HEK293T (cell line): Measurements from ENCODE around the gene BICC1.

Experiments
- CTCF ChIA-PET: fragments of 350-600 bp; formaldehyde crosslinking; extraction: SDS; loops from one replicate; lab custom pipeline; 2021; ENCODE audit warnings: antibody characterized with exemption, inconsistent platforms; lab: Yijun Ruan, JAX
- POLR2A ChIA-PET: fragments of 350-600 bp; formaldehyde crosslinking; extraction: SDS; loops from one replicate; lab custom pipeline; 2020; ENCODE audit warnings: antibody characterized with exemption, inconsistent platforms; lab: Yijun Ruan, JAX
- DNase-seq: peaks from one replicate; pipeline ENCODE4 v3.0.0; 2012; ENCODE audit warnings: mixed read lengths; ENCODE audit errors: extremely low spot score
- ARNT ChIP-seq: fragments of 450-650 bp; IDR thresholded peaks from 2 replicates; pipeline ENCODE4 v1.6.1; 2017; ENCODE audit warnings: mild to moderate bottlenecking
- BHLHE40 ChIP-seq: fragments of 450-650 bp; IDR thresholded peaks from 2 replicates; pipeline ENCODE4 v1.6.1; 2016; ENCODE audit warnings: mild to moderate bottlenecking, moderate library complexity, borderline replicate concordance
- CTBP1 ChIP-seq: fragments of 450-650 bp; IDR thresholded peaks from 2 replicates; pipeline ENCODE4 v1.6.1; 2016; ENCODE audit warnings: borderline replicate concordance
- ELF4 ChIP-seq: fragments of 450-650 bp; IDR thresholded peaks from 2 replicates; pipeline ENCODE4 v1.6.1; 2017; ENCODE audit warnings: antibody characterized with exemption
- FOXA1 ChIP-seq: fragments of 450-650 bp; IDR thresholded peaks from 2 replicates; pipeline ENCODE4 v1.6.1; 2016; ENCODE audit warnings: mild to moderate bottlenecking
- FOXK2 ChIP-seq: fragments of 450-650 bp; IDR thresholded peaks from 2 replicates; pipeline ENCODE4 v1.6.1; 2016; ENCODE audit warnings: mild to moderate bottlenecking
- FOXM1 ChIP-seq: fragments of 450-650 bp; IDR thresholded peaks from 2 replicates; pipeline ENCODE4 v1.6.1; 2017; ENCODE audit warnings: mild to moderate bottlenecking, borderline replicate concordance
- HDGF ChIP-seq: fragments of 450-650 bp; IDR thresholded peaks from 2 replicates; pipeline ENCODE4 v1.6.1; 2017; ENCODE audit warnings: antibody characterized with exemption, borderline replicate concordance
- L3MBTL2 ChIP-seq: fragments of 450-650 bp; conservative IDR thresholded peaks from 2 replicates; pipeline ENCODE4 v1.6.1; 2016; ENCODE audit warnings: mild to moderate bottlenecking
- LEF1 ChIP-seq: fragments of 450-650 bp; IDR thresholded peaks from 2 replicates; pipeline ENCODE4 v1.6.1; 2017; ENCODE audit warnings: mild to moderate bottlenecking, borderline replicate concordance
- NFRKB ChIP-seq: fragments of 450-650 bp; IDR thresholded peaks from 2 replicates; pipeline ENCODE4 v1.6.1; 2016; ENCODE audit warnings: mild to moderate bottlenecking, moderate library complexity
- PKNOX1 ChIP-seq: fragments of 450-650 bp; IDR thresholded peaks from 2 replicates; pipeline ENCODE4 v1.6.1; 2016
- SP1 ChIP-seq: fragments of 450-650 bp; IDR thresholded peaks from 2 replicates; pipeline ENCODE4 v1.6.1; 2017
- SUZ12 ChIP-seq: fragments of 450-650 bp; IDR thresholded peaks from 2 replicates; pipeline ENCODE4 v1.6.1; 2016; ENCODE audit warnings: mild to moderate bottlenecking
- TARDBP ChIP-seq: fragments of 450-650 bp; IDR thresholded peaks from 2 replicates; pipeline ENCODE4 v1.6.1; 2016
- ZNF384 ChIP-seq: fragments of 450-650 bp; IDR thresholded peaks from 2 replicates; pipeline ENCODE4 v1.6.1; 2016

Gene BICC1

DNA sequence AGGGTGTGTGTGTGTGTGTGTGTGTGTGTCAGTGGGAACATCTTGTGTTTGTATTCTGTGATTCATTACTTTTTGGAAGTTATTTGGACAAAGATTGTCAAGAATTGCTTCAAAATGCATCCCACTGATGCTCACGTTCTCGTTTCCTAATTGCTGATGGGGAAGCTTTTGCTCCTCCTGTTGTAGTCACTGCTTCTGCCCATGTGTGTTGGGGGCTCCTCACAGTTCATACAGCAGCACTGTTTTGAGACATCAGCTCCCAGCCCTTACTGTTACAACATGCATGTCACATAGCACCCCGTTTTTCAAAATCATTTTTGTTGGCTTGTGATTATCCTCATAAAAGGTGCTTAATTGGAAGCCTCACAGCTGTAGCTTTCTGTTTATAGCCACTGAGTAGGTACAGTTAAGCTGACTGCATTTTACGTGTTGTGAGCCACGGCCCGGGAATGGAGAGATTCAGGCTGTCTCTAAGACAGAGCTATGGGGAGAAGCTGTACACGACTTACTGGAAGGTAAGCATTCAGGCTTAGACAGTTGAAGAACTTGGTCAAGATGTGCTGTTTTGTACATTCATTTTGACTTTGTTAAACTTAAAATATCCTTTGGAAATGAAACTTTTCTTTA lies 87.4 kb downstream of the BICC1 start:
- TF ChIP-seq ELF4 = no peak
- no peak for TF ChIP-seq TARDBP
- TF ChIP-seq HDGF = no peak
- TF ChIP-seq CTBP1 = no peak
- no peak for TF ChIP-seq SUZ12
- TF ChIP-seq ZNF384 = no peak
- TF ChIP-seq LEF1 = no peak
- TF ChIP-seq FOXK2 = no peak
- TF ChIP-seq NFRKB = no peak
- TF ChIP-seq SP1 = no peak
- no peak for TF ChIP-seq PKNOX1
- TF ChIP-seq FOXM1 = no peak
- no peak for TF ChIP-seq BHLHE40
- ChIA-PET POLR2A (no interaction called here), CTCF (no interaction called here)
- DNase-seq = no peak

- no peak for DNase-seq
- ChIA-PET CTCF (no interaction called here), POLR2A (no interaction called here)
- no peak for TF ChIP-seq TARDBP
- TF ChIP-seq ZNF384 = no peak
- no peak for TF ChIP-seq ELF4
- no peak for TF ChIP-seq CTBP1
- no peak for TF ChIP-seq L3MBTL2
- TF ChIP-seq FOXM1 = no peak
- TF ChIP-seq FOXA1 = no peak
- no peak for TF ChIP-seq FOXK2
- TF ChIP-seq LEF1 = no peak
- TF ChIP-seq NFRKB = no peak
- no peak for TF ChIP-seq HDGF
These were observed 95.7 kb downstream of the BICC1 start for GRCh38 chr10:58608351-58608750.

DNA sequence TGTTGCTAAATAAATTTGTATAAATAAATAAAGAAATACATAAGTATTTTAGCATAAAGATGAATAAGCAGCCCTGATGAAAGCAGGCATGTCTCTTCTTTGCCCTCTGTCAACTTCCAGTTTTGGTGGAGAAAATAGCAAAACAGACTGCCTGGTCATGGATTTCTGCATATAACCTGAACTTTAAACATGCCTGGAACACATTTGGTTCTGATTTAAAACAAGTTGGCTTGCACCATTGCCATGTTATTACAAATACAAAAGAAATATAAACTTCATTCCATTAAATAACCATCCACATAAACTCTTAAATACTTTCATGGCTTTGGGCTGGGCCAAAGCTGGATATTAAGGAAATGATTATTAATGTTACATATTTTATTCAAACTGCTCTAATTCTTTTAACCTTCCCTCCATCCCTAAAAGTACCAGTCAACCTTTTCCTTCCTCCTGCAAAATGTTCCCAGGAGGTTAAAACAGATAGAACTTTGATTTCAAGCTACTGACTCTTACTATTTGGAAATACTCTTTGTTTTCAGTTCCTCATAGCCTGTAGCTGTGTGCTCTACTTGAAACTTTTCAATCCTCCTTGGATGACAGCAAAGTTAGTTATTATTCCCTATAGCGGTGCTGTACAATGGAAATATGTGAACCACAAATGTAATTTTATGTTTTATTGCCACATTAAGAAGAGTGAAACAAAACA lies 96.3 kb downstream of the BICC1 start:
- ChIA-PET CTCF (no interaction called here), POLR2A (no interaction called here)
- DNase-seq = no peak
- TF ChIP-seq PKNOX1 (no peak), ARNT (no peak), TARDBP (no peak), CTBP1 (no peak), SUZ12 (no peak), NFRKB (no peak), FOXA1 (no peak), ELF4 (no peak), FOXM1 (no peak), LEF1 (no peak), HDGF (no peak), L3MBTL2 (no peak), SP1 (no peak), FOXK2 (no peak), ZNF384 (no peak), BHLHE40 (no peak)

DNA sequence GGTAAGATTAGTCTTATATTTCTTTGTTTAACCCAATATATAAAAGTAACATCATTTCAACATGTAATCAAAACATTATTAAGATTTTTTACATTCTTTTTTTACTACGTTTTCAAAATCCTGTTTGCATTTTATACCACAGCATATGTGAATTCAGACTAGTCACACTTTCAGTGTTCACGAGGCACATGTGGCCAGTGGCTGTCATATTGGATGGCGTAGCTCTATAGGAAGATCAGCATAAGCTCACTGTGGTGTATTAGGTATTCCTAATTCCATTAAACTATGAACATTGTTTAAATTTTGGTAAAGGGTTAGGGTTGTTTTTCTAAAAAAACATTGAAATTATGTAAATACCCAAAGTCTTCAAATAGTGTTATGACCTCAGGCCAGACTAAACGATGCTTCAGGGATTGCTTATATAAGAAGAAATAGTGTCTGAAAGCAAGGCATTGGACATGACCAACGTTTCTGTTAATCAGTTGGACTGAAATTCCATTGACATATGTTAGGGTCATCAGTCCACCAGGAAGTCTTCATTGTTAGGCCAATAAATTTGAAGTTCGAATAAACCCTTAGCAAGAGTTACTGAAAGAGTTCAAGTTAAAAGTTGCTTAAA lies 97.0 kb downstream of the BICC1 start:
- TF ChIP-seq PKNOX1 = no peak
- TF ChIP-seq ARNT = no peak
- TF ChIP-seq HDGF = no peak
- TF ChIP-seq L3MBTL2 = no peak
- no peak for TF ChIP-seq BHLHE40
- no peak for TF ChIP-seq CTBP1
- no peak for TF ChIP-seq FOXM1
- no peak for TF ChIP-seq NFRKB
- no peak for TF ChIP-seq TARDBP
- no peak for TF ChIP-seq LEF1
- TF ChIP-seq ZNF384 = no peak
- TF ChIP-seq FOXK2 = no peak
- TF ChIP-seq FOXA1 = no peak
- ChIA-PET POLR2A (no interaction called here), CTCF (no interaction called here)

DNA sequence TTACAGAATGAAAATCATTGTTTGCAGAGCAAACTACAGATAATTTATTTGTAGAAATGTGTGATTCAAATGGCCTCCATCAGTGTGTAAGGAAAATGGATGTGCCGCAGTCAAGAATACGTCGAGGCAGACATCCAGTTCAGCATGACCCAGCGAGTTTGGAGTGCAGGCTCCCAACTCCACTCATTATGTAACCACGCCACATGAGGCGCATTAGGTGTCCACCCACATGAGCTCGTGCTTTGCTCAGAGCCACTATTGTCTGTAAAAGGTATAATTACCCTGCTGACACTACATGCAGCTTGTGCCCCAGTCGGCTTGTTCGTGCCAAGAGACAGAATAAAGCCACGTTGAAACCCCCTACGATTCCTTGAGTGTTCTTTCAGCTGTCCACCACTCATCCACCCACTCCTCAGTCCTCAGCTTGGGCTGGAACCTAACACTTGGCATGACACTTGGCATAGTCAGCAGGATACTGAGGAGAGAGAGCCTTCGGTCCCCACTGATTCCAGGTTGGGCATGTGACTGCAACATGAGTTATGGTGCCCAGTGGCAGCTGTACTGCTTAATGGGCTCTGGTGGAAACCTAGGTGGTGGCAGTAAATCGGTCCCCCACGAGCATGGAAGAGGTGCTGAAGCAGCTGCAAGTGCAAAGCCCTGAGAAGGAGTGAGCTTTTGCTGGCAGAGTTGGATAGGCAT lies 102.7 kb downstream of the BICC1 start:
- TF ChIP-seq TARDBP (no peak), L3MBTL2 (no peak), FOXM1 (no peak), SP1 (no peak), SUZ12 (no peak), ZNF384 (no peak), PKNOX1 (no peak), BHLHE40 (no peak), FOXK2 (no peak), ARNT (no peak), LEF1 (no peak), FOXA1 (no peak), NFRKB (no peak), ELF4 (no peak), HDGF (no peak), CTBP1 (no peak)
- CTCF ChIA-PET = no interaction called here
- no peak for DNase-seq
- POLR2A ChIA-PET = no interaction called here

More for the DNA sequence above, 97.0 kb downstream of the BICC1 start:
- no peak for DNase-seq
